SH-SY5Y (cell line): ENCODE results near the gene ELMO1.

Experiments used
- GATA2 ChIP-seq: IDR thresholded peaks from 2 replicates; pipeline ENCODE4 v1.6.1; 2011; ENCODE audit warnings: mild to moderate bottlenecking, low read depth, low read length
- GATA3 ChIP-seq: IDR thresholded peaks from 2 replicates; pipeline ENCODE4 v1.6.1; 2011; ENCODE audit warnings: low read depth, mild to moderate bottlenecking, low read length, moderate library complexity

GRCh38 chr7:36986511-36986933 is 462.1 kb downstream of the ELMO1 start:
- TF ChIP-seq GATA3 (peak; percentile 75), GATA2 (peak; percentile 87)
